Osteocyte (in vitro differentiated cells): Measurements from ENCODE around the gene DTHD1. TPM values are rescaled to one million over a fixed set of nuclear protein-coding genes. Genes with fewer than 3 reads are reported as not detected.

Experiments
- DNase-seq: peaks from one replicate; pipeline ENCODE4 v3.0.0; 2021; ENCODE audit warnings: mixed read lengths; ENCODE audit not compliant: unreplicated experiment; ENCODE audit errors: extremely low spot score
- H3K27ac Mint-ChIP-seq: one replicate; pipeline ENCODE4 v1.8.0; 2021; ENCODE audit warnings: mild to moderate bottlenecking, mixed read lengths; ENCODE audit not compliant: unreplicated experiment
- H3K27me3 Mint-ChIP-seq: one replicate; pipeline ENCODE4 v1.8.0; 2021; ENCODE audit warnings: mixed read lengths; ENCODE audit not compliant: unreplicated experiment
- H3K36me3 Mint-ChIP-seq: one replicate; pipeline ENCODE4 v1.8.0; 2021; ENCODE audit warnings: mixed read lengths; ENCODE audit not compliant: unreplicated experiment
- H3K4me1 Mint-ChIP-seq: one replicate; pipeline ENCODE4 v1.8.0; 2021; ENCODE audit warnings: mixed read lengths; ENCODE audit not compliant: unreplicated experiment
- H3K4me3 Mint-ChIP-seq: one replicate; pipeline ENCODE4 v1.8.0; 2021; ENCODE audit warnings: mild to moderate bottlenecking, moderate library complexity, mixed read lengths; ENCODE audit not compliant: unreplicated experiment
- H3K9me3 Mint-ChIP-seq: one replicate; pipeline ENCODE4 v1.8.0; 2021; ENCODE audit warnings: mixed read lengths; ENCODE audit not compliant: unreplicated experiment
- CTCF ChIP-seq: fragments of 200-600 bp; sonication (generic); IDR thresholded peaks from 2 replicates; pipeline ENCODE4 v1.5.0; 2021; ENCODE audit warnings: antibody characterized with exemption, mild to moderate bottlenecking, moderate library complexity
- total RNA-seq: library from RNA; stranded (reverse); gene quantifications from 2 replicates; pipeline ENCODE4 v1.2.1, GENCODE V29; 2021

Gene DTHD1
- total RNA-seq, 1 donor from 2014 or later, result not detected

GRCh38 chr4:36303426-36304137, 22.2 kb downstream of the DTHD1 start:
- DNase-seq, result no peak
- H3K27ac Mint-ChIP-seq, result no peak overlapping the region
- no peaks in the 10 kb centered on the region for H3K4me1 Mint-ChIP-seq
- no peaks in the 10 kb centered on the region for H3K36me3 Mint-ChIP-seq
- H3K4me3 Mint-ChIP-seq, result no peak overlapping the region
- H3K27me3 Mint-ChIP-seq, result no peaks in the 10 kb centered on the region
- no peak for TF ChIP-seq CTCF
- no peaks in the 10 kb centered on the region for H3K9me3 Mint-ChIP-seq

- no peaks in the 10 kb centered on the region for H3K9me3 Mint-ChIP-seq
- H3K36me3 Mint-ChIP-seq, result no peaks in the 10 kb centered on the region
- no peak for DNase-seq
Measured at GRCh38 chr4:36304138-36304681, 22.8 kb downstream of the DTHD1 start.

GRCh38 chr4:36308150-36308549, 26.7 kb downstream of the DTHD1 start:
- no peak for DNase-seq
- Mint-ChIP-seq H3K4me3 (no peak overlapping the region), H3K9me3 (no peaks in the 10 kb centered on the region), H3K4me1 (no peaks in the 10 kb centered on the region), H3K27me3 (no peaks in the 10 kb centered on the region), H3K36me3 (no peaks in the 10 kb centered on the region), H3K27ac (no peak overlapping the region)
- TF ChIP-seq CTCF, result no peak

More at GRCh38 chr4:36304138-36304681, 22.8 kb downstream of the DTHD1 start:
- Mint-ChIP-seq H3K4me1 (no peaks in the 10 kb centered on the region), H3K27me3 (no peaks in the 10 kb centered on the region), H3K27ac (no peak overlapping the region), H3K4me3 (no peak overlapping the region)
- no peak for TF ChIP-seq CTCF

DNA sequence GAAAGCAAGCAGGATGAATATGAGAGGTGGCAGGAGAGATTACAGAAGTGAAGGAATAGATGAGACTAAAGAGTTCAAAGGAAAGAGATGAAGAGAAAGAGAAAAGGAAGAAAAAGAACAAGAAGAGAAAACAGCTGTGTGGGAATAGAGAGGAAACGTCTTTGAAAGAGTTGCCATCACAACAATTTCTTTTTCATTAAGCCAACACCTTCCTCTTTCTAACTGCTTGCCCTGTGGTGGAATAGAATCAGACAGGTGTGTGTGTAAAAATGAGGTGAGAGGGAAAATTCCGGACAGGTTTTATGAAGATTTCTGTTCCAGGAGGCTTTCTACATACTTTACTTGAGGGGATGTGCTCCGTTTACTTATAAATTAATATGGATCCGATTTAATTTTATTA, 28.8 kb downstream of the DTHD1 start:
- no peak for TF ChIP-seq CTCF
- Mint-ChIP-seq H3K36me3 (no peaks in the 10 kb centered on the region), H3K27me3 (no peaks in the 10 kb centered on the region), H3K4me3 (no peak overlapping the region), H3K4me1 (peaks cover 9% of the 10 kb centered on the region), H3K27ac (no peak overlapping the region), H3K9me3 (no peaks in the 10 kb centered on the region)
- no peak for DNase-seq

- Mint-ChIP-seq H3K27ac (no peak overlapping the region), H3K27me3 (no peaks in the 10 kb centered on the region), H3K36me3 (no peaks in the 10 kb centered on the region), H3K4me3 (no peak overlapping the region), H3K4me1 (peaks cover 12% of the 10 kb centered on the region), H3K9me3 (no peaks in the 10 kb centered on the region)
- no peak for TF ChIP-seq CTCF
- no peak for DNase-seq
Measured at GRCh38 chr4:36310793-36311192, 29.4 kb downstream of the DTHD1 start.
